Measurements from ENCODE around the gene AGMAT. TPM values are rescaled to one million over a fixed set of nuclear protein-coding genes. Genes with fewer than 3 reads are reported as not detected.
A peak's percentile ranks its signal among the peaks of the same experiment; 100 is the strongest.

The AGMAT gene
- total and polyA plus RNA-seq, 2 of the 13 experiments (the other 11 are each of a cell fraction or from before 2014, with no cell fraction given), result 59.1 to 174 TPM

GRCh38 chr1:15603050-15603965 lies 18.5 kb upstream of the AGMAT start (continued):
- peak; percentile 83; the same call in 1 of the 2 replicates for TF ChIP-seq KLF11 (CRISPR knock-in tag; IDR thresholded peaks at IDR 0.05)
- 0 out of 2 replicates have a peak, but pooled peaks have one; percentile 28 for TF ChIP-seq DDIT3 (CRISPR knock-in tag; IDR thresholded peaks at IDR 0.05)
- TF ChIP-seq HIVEP1 (CRISPR knock-in tag; IDR thresholded peaks at IDR 0.05), result 0 out of 2 replicates have a peak, but pooled peaks have one; percentile 50
- peak; percentile 82; the same call in 1 of the 2 replicates for TF ChIP-seq GZF1 (CRISPR knock-in tag; IDR thresholded peaks at IDR 0.05)
- TF ChIP-seq RNF2 (conservative IDR thresholded peaks at IDR 0.05; ENCODE audit: low read depth), result peak; percentile 88
- TF ChIP-seq HINFP (CRISPR knock-in tag; IDR thresholded peaks at IDR 0.05; ENCODE audit: low read depth), result peak; percentile 43
- TF ChIP-seq ZNF441 (CRISPR knock-in tag; IDR thresholded peaks at IDR 0.05; ENCODE audit: borderline replicate concordance), result 0 out of 2 replicates have a peak, but pooled peaks have one; percentile 83
- peak; percentile 73 for TF ChIP-seq RBFOX2 (IDR thresholded peaks at IDR 0.05; ENCODE audit: low read depth, low read length)
- TF ChIP-seq MYNN (CRISPR knock-in tag; IDR thresholded peaks at IDR 0.05; ENCODE audit: low read depth), result no peak
- TF ChIP-seq BCL3 (CRISPR knock-in tag; IDR thresholded peaks at IDR 0.05), result peak; percentile 92; the same call in 1 of the 2 replicates
- no peak for TF ChIP-seq ZNF354B (CRISPR knock-in tag; IDR thresholded peaks at IDR 0.05)
- TF ChIP-seq USF2 (IDR thresholded peaks at IDR 0.05; ENCODE audit: low read depth, low read length), result peak; percentile 100
- TF ChIP-seq USF2 (CRISPR knock-in tag; IDR thresholded peaks at IDR 0.05; ENCODE audit: borderline replicate concordance), result peak; percentile 100; the same call in 1 of the 2 replicates
- TF ChIP-seq TAF1 (CRISPR knock-in tag; IDR thresholded peaks at IDR 0.05), result peak; percentile 86
- TF ChIP-seq ZNF382 (CRISPR knock-in tag; IDR thresholded peaks at IDR 0.05; ENCODE audit: borderline replicate concordance), result no peak
- no peak for TF ChIP-seq PAF1 (CRISPR knock-in tag; IDR thresholded peaks at IDR 0.05)
